ENCODE measurements around the gene FBXO31.
"Not testable (repeated sequence)": the region's sequence is repeated elsewhere in the genome, so short reads cannot be mapped to it uniquely, and the experiment has no call there.

FBXO31 gene

DNA sequence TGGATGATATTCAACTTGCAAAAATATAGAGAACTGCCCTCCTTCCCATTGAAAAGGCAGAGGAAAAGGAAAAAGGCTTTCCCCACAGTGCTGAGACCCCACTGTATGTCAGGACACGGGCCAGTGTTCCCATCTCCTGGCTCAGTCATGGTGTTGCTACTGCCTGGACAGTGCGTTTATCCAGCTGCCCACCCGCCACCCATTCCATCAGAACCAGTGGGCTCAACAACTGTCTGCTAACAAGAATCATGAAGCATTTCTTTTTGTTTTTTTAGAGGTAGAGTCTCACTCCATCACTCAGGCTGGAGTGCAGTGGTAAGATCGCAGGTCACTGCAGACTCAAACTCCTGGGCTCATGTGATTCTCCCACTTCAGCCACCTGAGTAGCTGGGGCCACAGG, 11.3 kb downstream of the FBXO31 start:
- H3K4me1 ChIP-seq (ENCODE audit: control insufficient read depth, insufficient read depth, low read length): peaks cover 15% of the 10 kb centered on the region
- no peak overlapping the region for H3K27ac ChIP-seq (ENCODE audit: low read depth, low read length)
- no peak overlapping the region for H3K4me3 ChIP-seq (ENCODE audit: low read length)
- H3K9ac ChIP-seq (ENCODE audit: low read length): no peak overlapping the region
- no peaks in the 10 kb centered on the region for H3K36me3 ChIP-seq (ENCODE audit: control insufficient read depth, insufficient read depth, low read length)
- no peaks in the 10 kb centered on the region for H3K27me3 ChIP-seq (ENCODE audit: control insufficient read depth, insufficient read depth, low read length)

DNA sequence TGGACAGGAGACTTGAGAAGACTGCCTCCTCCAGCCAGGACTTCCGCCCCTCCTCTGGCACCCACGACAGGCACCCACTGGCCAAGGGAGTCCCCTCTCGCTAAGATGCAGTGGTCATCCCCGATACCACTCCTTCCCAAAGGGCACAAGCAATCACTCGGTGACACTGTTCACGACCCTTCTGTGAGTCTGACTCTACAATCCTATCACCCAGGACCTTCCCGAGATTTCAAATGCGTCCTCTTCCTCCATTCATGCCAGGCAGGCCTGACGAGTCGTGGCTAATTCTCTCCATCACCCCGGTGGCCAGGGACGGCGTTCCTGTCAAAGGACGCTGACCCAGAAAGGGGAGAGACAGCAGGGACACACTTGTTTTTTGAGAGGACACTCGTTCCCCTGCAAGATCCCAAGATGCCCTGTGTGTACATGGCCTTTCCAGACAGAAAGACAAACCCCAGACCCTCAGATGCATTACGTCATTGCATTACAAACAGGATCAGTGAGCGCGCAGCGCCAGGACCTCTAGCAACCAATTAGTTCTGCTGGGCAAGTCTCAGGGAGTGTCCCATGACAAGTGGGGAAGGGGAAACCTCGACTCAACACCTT, 12.2 kb downstream of the FBXO31 start:
- no peaks in the 10 kb centered on the region for H3K36me3 ChIP-seq (ENCODE audit: control insufficient read depth, insufficient read depth, low read length)
- H3K27ac ChIP-seq (ENCODE audit: low read depth, low read length): peak overlapping the region; percentile 57
- peaks cover 15% of the 10 kb centered on the region for H3K4me1 ChIP-seq (ENCODE audit: control insufficient read depth, insufficient read depth, low read length)
- no peaks in the 10 kb centered on the region for H3K27me3 ChIP-seq (ENCODE audit: control insufficient read depth, insufficient read depth, low read length)
- H3K4me3 ChIP-seq (ENCODE audit: low read length): peak overlapping the region; percentile 52
- H3K9ac ChIP-seq (ENCODE audit: low read length): no peak overlapping the region

DNA sequence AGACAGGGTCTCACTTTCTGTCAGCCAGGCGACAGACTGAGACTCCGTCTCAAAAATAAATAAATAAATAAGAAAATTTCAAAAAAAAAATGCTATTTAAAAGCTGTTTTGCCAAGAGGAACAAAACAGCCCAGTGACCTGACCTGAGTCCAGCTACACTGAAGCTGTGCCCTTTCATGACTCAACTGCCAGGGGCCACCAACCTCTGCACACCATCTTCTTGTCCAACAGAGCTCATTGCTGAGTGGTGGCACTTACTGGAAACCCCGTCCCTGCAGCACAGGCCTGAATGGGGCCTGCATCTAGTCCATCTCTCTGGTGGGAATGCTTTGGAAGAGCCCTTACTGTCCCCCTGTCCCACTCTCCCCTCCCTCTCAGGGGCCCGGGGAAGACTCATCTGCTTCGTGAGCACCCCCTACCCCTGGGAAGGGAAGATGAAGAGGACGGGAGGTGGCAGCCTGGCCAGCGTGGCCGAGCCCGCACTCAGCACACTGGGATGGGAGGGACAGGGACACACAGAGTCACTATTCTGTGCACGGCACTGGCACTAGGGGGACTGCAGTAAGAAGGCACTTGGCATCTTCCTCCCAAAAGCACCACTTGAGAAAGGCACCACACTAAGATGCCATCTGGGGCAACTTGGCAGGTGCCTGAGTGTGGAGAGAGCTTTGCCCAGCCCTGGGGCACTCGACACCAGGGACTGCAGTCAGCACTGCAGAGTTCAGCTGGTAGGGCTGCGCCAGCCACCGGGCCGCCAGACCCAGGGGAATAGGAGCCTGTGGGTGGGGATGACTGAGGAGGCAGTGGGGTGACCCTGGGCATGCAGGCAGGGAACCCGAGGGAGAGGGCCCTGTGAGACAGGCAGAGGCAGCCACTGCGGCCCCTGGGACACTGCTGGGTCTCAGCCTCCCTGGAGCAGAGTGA, 13.5 kb downstream of the FBXO31 start:
- Histone ChIP-seq H3K36me3 (ENCODE audit: control insufficient read depth, insufficient read depth, low read length) (no peaks in the 10 kb centered on the region), H3K27ac (ENCODE audit: low read depth, low read length) (no peak overlapping the region), H3K27me3 (ENCODE audit: control insufficient read depth, insufficient read depth, low read length) (no peaks in the 10 kb centered on the region), H3K4me1 (ENCODE audit: control insufficient read depth, insufficient read depth, low read length) (peaks cover 12% of the 10 kb centered on the region), H3K4me3 (ENCODE audit: low read length) (no peak overlapping the region), H3K9ac (ENCODE audit: low read length) (no peak overlapping the region)

DNA sequence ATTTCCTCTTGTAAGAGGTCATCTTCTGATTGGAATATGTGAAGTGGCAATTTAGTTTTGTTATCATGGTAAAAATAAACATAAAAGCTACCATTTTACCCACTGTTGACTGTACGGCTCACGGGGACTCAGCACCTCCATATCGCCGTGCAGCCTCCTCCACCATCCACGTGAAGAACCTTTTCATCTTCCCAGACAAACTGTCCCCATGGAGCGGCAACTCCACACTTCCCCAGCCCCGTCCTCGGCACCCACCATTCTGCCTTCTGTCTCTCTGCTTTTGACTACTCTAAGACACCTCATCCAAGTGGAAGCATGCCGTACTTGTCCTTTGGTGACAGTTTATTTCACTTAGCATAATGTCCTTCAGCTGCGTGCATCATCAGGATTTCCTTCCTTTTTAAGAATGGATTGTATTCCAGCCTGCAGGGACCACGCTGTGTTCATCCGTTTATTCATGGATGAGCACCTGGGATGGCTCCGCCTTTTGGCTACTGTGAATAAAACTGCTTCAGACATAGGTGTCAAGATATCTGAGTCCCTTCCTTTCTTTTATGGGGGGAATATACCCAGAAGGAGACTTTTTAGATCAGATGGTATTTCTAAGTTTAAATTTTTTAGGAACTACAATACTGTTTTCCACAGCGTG, 14.3 kb downstream of the FBXO31 start:
- H3K27ac ChIP-seq (ENCODE audit: low read depth, low read length): no peak overlapping the region
- no peak overlapping the region for H3K4me3 ChIP-seq (ENCODE audit: low read length)
- peaks cover 17% of the 10 kb centered on the region for H3K4me1 ChIP-seq (ENCODE audit: control insufficient read depth, insufficient read depth, low read length)
- H3K9ac ChIP-seq (ENCODE audit: low read length): no peak overlapping the region
- H3K27me3 ChIP-seq (ENCODE audit: control insufficient read depth, insufficient read depth, low read length): no peaks in the 10 kb centered on the region
- no peaks in the 10 kb centered on the region for H3K36me3 ChIP-seq (ENCODE audit: control insufficient read depth, insufficient read depth, low read length)

DNA sequence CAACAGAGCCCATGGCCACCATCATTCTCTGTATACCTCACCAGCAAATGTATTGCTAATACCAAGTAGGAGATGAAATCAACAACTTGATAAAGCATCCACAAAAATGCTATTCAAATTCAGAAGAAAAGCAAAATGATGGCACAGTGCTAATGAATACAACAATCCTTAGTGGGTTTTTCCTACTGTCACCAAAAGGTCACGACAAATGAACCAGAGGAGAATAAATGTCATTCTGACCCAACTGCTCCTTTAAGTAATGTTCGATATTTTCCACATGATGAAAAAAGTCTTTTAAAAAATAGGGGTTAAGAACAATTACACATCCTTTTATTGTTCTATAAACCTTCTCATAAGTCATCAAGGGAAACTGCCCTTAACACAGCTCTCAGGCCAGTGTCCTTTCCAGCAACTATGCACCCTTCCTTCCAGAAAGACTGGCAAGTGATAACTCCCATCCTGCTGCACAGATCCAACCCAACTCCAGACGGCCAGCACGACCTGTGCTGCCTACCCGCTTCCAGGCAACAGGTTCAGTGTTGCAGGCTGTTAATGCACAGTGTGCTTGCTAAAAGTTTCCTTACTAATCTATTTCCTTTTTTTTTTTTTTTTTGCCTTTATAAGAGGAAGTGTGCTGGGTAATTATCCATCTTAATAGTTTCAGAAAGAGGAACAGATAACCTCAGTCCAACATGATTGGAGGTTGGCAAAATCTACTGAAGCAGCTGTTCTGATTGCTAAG, 15.4 kb downstream of the FBXO31 start:
- Histone ChIP-seq H3K4me3 (ENCODE audit: low read length) (no peak overlapping the region), H3K4me1 (ENCODE audit: control insufficient read depth, insufficient read depth, low read length) (peaks cover 20% of the 10 kb centered on the region), H3K9ac (ENCODE audit: low read length) (no peak overlapping the region), H3K27ac (ENCODE audit: low read depth, low read length) (no peak overlapping the region), H3K27me3 (ENCODE audit: control insufficient read depth, insufficient read depth, low read length) (no peaks in the 10 kb centered on the region), H3K36me3 (ENCODE audit: control insufficient read depth, insufficient read depth, low read length) (no peaks in the 10 kb centered on the region)

DNA sequence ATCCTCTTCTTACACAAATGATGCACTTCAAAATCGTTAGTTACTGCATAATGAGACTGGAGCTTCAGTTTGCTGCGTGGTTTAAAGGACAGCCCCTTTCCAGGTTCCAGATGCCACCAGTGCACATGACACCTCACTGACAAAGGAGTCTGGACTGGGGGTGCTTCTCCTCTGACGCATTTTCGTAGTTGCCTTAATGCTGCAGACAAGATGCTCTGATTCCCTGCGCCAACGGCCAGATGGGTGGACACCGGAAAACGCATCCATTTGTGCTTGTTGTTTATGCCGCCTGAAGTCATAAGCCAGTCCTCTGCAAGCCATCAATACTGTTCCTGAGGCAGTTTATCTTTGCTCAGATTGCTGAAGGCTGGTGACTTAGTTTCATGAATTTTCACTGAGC, 16.0 kb downstream of the FBXO31 start:
- H3K9ac ChIP-seq (ENCODE audit: low read length): no peak overlapping the region
- H3K4me3 ChIP-seq (ENCODE audit: low read length): no peak overlapping the region
- no peaks in the 10 kb centered on the region for H3K36me3 ChIP-seq (ENCODE audit: control insufficient read depth, insufficient read depth, low read length)
- H3K27ac ChIP-seq (ENCODE audit: low read depth, low read length): no peak overlapping the region
- no peaks in the 10 kb centered on the region for H3K27me3 ChIP-seq (ENCODE audit: control insufficient read depth, insufficient read depth, low read length)
- H3K4me1 ChIP-seq (ENCODE audit: control insufficient read depth, insufficient read depth, low read length): peaks cover 20% of the 10 kb centered on the region

DNA sequence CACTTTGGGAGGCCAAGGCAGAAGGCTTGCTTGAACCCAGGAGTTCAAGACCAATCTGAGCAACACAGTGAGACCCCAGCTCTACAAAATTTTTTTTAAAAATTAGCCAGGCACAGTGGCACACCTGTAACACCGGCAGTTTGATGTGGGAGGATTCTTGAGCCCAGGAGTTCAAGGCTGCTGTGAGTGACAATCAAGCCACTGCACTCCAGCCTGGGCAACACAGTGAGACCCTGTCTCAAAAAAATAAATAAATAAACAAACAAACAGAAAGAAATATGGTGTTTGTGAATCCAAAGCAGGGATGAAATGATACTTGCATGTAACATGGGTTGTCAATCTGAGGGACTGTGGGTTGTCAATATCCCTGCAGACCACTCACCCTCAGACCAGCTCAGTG, 16.6 kb downstream of the FBXO31 start:
- Histone ChIP-seq H3K36me3 (ENCODE audit: control insufficient read depth, insufficient read depth, low read length) (peaks cover under 1% of the 10 kb centered on the region), H3K9ac (ENCODE audit: low read length) (no peak overlapping the region), H3K4me3 (ENCODE audit: low read length) (no peak overlapping the region), H3K27ac (ENCODE audit: low read depth, low read length) (no peak overlapping the region), H3K4me1 (ENCODE audit: control insufficient read depth, insufficient read depth, low read length) (peaks cover 20% of the 10 kb centered on the region), H3K27me3 (ENCODE audit: control insufficient read depth, insufficient read depth, low read length) (no peaks in the 10 kb centered on the region)

DNA sequence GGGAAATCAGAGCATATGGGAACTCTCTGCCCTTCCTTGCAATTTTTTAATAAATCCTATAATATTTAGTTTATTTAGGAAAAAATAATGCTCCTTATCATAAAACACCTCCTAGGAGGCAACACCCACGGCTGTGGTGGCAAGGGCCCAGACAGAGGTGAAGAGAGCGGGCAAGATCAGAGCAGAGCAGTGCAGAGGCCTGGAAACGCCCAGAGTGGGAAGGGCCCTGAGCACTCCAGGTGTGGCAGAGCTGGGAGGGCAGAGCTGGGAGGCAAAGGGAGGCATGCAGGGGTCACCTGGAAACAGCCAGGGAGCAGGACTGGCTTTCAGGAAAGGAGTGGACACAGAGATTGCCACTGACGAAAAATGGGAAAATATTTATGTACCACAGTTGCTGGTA, 17.3 kb downstream of the FBXO31 start:
- no peaks in the 10 kb centered on the region for H3K27me3 ChIP-seq (ENCODE audit: control insufficient read depth, insufficient read depth, low read length)
- H3K27ac ChIP-seq (ENCODE audit: low read depth, low read length): no peak overlapping the region
- peaks cover 16% of the 10 kb centered on the region for H3K4me1 ChIP-seq (ENCODE audit: control insufficient read depth, insufficient read depth, low read length)
- no peak overlapping the region for H3K4me3 ChIP-seq (ENCODE audit: low read length)
- no peak overlapping the region for H3K9ac ChIP-seq (ENCODE audit: low read length)
- H3K36me3 ChIP-seq (ENCODE audit: control insufficient read depth, insufficient read depth, low read length): peaks cover 7% of the 10 kb centered on the region

DNA sequence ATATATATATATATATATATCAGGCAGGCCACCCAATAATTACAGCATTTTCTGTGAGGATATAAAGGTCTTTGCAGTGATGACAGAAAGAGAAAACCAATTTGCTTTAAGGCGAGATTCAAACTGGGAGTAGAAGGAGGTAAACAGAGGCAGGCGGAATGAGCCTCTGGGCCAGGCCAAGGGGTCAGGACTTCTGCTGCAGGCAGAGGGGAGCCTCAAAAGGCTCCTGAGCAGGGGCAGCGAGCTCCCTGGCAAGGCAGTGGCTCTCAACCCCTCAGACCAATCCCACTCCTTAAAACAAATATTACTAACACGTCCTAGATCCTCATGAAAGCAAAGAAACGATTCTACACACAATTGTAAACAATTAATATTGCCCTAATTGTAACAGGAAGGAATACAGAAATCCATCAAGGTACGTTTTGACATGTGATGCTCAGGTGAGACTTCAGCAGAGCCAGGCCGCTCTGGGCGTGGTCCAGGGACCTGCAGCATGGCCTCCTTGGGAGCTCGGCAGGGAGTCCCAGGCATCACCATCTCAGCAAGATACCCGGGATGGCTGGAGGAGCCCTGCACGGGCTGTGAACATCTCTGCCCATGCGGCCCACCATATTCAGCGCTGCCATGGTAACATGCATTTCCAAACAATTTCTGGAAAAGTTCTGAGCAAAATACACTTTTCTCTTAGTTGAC, 18.4 kb downstream of the FBXO31 start:
- Histone ChIP-seq H3K9ac (ENCODE audit: low read length) (no peak overlapping the region), H3K27ac (ENCODE audit: low read depth, low read length) (peak overlapping the region; percentile 35), H3K4me1 (ENCODE audit: control insufficient read depth, insufficient read depth, low read length) (peaks cover 8% of the 10 kb centered on the region), H3K4me3 (ENCODE audit: low read length) (no peak overlapping the region), H3K27me3 (ENCODE audit: control insufficient read depth, insufficient read depth, low read length) (no peaks in the 10 kb centered on the region), H3K36me3 (ENCODE audit: control insufficient read depth, insufficient read depth, low read length) (peaks cover 11% of the 10 kb centered on the region)

DNA sequence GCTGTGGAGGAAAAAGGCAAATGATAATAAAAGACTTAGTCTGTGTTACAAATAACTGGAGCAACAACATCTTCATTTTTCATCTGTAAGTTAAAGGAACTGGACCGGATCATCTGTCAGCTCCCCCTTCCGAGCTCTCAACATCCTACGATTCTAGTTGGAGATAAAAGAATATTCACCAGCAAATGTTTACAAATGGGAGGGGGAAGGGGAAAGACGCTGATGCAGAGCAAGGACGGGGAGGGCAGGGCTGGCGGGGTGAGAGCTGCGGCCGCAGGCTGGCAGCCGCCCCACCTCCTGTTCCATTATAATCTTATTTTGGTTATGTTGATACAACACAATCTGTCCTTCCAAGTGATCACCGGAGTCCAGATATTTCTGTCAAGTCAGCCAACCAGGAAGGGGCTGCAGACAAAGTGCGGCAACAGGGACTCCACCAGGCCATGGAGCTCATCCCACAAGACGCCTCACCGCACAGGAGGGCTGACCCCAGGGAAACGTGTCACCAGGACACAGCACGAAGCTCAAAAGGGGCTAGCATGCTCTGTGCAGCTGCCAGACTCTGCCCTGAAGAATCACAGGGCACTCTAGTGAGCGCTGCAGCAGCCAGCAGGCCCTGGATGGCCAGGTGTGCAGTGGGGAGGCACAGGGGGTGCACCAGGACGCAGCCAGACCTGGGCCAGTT, 19.7 kb downstream of the FBXO31 start:
- no peaks in the 10 kb centered on the region for H3K27me3 ChIP-seq (ENCODE audit: control insufficient read depth, insufficient read depth, low read length)
- peak overlapping the region; percentile 83 for H3K27ac ChIP-seq (ENCODE audit: low read depth, low read length)
- peak overlapping the region; percentile 32 for H3K4me3 ChIP-seq (ENCODE audit: low read length)
- H3K9ac ChIP-seq (ENCODE audit: low read length): no peak overlapping the region
- peaks cover 8% of the 10 kb centered on the region for H3K4me1 ChIP-seq (ENCODE audit: control insufficient read depth, insufficient read depth, low read length)
- peaks cover 21% of the 10 kb centered on the region for H3K36me3 ChIP-seq (ENCODE audit: control insufficient read depth, insufficient read depth, low read length)

DNA sequence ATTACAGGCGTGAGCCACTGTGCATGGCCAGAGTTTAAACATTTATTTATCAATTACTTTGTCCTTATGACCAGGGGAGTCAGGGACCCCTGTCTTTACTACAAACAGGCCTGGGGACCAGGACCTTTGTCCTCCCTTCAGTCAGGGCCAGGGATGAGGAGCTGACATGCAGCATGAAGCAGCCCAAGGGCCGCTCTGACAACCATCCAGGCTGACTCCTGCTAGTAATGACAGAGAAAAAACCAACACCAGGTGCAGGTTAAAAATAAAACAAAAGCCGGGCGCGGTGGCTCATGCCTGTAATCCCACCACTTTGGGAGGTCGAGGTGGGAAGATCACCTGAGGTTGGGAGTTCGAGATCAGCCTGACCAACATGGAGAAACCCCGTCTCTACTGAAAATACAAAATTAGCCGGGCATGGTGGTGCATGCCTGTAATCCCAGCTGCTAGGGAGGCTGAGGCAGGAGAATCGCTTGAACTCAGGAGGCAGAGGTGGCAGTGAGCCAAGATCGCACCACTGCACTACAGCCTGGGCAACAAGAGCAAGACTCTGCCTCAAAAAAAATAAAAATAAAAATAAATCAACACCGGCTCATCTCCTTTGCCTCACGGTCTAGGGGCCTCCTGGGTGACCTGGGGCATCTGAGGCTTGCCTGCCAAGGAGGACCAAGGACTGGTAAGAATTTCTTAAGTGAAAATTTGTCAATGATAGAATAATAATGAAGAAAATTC, 20.6 kb downstream of the FBXO31 start:
- H3K4me3 ChIP-seq (ENCODE audit: low read length); H3K4me1 ChIP-seq (ENCODE audit: control insufficient read depth, insufficient read depth, low read length); H3K27me3 ChIP-seq (ENCODE audit: control insufficient read depth, insufficient read depth, low read length); H3K9ac ChIP-seq (ENCODE audit: low read length): not testable (repeated sequence)
- Histone ChIP-seq H3K36me3 (ENCODE audit: control insufficient read depth, insufficient read depth, low read length) (peaks cover 27% of the 10 kb centered on the region), H3K27ac (ENCODE audit: low read depth, low read length) (peak overlapping the region; percentile 83)

Data from rectal smooth muscle tissue (tissue), 1 donor.